Activated B cell treated with CpG ODN at 0.5 μM for 24 hours (primary cell): ENCODE measurements around the gene CAPN1. TPM values are rescaled to one million over a fixed set of nuclear protein-coding genes. Genes with fewer than 3 reads are reported as not detected.

Source experiments
- ATAC-seq: fragments of 200-7000 bp; cut with Tn5 transposase; one replicate; pipeline ENCODE4 v1.10.0; 2021; ENCODE audit warnings: low read depth, mild to moderate bottlenecking, moderate library complexity
- CTCF ChIA-PET: fragments of 350-600 bp; sonication (Branson Sonifier 250); formaldehyde crosslinking; loops from one replicate; lab custom pipeline; 2021; ENCODE audit warnings: antibody characterized with exemption; lab: Charles Lee
- POLR2A ChIA-PET: fragments of 350-600 bp; sonication (Branson Sonifier 250); formaldehyde crosslinking; loops from one replicate; lab custom pipeline; 2021; ENCODE audit warnings: antibody characterized with exemption; lab: Charles Lee
- DNase-seq: peaks from one replicate; pipeline ENCODE4 v3.0.0; 2022
- H3K27ac Mint-ChIP-seq: one replicate; pipeline ENCODE4 v1.8.0; 2020; ENCODE audit warnings: mixed read lengths
- H3K27me3 Mint-ChIP-seq: one replicate; pipeline ENCODE4 v1.8.0; 2021; ENCODE audit warnings: mixed read lengths
- H3K36me3 Mint-ChIP-seq: one replicate; pipeline ENCODE4 v1.8.0; 2021; ENCODE audit warnings: low read depth, mixed read lengths
- H3K4me1 Mint-ChIP-seq: one replicate; pipeline ENCODE4 v1.8.0; 2021; ENCODE audit warnings: mixed read lengths
- H3K4me3 Mint-ChIP-seq: one replicate; pipeline ENCODE4 v1.8.0; 2020; ENCODE audit warnings: mild to moderate bottlenecking, mixed read lengths
- H3K9me3 Mint-ChIP-seq: one replicate; pipeline ENCODE4 v1.8.0; 2020; ENCODE audit warnings: mixed read lengths
- CTCF ChIP-seq: fragments of 200-600 bp; IDR thresholded peaks from one replicate; pipeline ENCODE4 v1.8.0; 2022; ENCODE audit warnings: antibody characterized with exemption, mild to moderate bottlenecking
- intact Hi-C: fragments of 100-400 bp; cut with micrococcal nuclease; formaldehyde crosslinking; loops from one replicate; pipeline ENCODE4 v1.15.1; 2024
- total RNA-seq: library from RNA; stranded (reverse); gene quantifications from 2 replicates; pipeline ENCODE4 v1.2.3, GENCODE V29; 2022

CAPN1 gene
- total RNA-seq, 1 donor from 2014 or later, result 260 TPM

DNA sequence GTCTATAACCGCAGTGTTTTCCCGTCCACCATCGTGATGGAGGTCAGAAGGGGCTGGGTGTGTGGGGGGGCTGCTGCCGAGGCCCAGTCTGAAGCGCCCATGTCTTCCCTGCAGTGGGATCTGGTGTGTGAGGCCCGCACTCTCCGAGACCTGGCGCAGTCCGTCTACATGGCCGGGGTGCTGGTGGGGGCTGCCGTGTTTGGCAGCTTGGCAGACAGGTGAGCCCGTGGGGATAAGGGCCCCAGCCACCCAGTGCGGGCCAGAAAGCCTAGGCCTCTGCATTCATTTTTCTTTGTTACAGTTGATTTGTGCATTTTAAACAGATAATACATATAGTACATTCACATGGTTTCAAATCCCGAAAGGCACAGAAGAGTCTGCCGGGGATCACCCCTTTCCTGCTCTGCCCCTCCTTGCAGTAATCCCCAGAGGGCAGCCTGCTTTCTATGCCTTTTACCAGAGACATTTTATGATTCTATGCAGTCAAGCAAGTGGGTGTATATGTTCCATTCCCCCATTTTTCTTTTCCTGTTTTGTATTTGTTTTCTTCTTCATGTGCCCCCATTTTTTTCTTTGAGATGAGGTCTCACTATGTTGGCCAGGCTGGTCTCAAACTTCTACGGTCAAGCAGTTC, 32.6 kb downstream of the CAPN1 start:
- intact Hi-C loops, result no loop called here
- TF ChIP-seq CTCF, result no peak
- Mint-ChIP-seq H3K4me3 (no peak overlapping the region), H3K4me1 (peaks cover 8% of the 10 kb centered on the region), H3K9me3 (no peaks in the 10 kb centered on the region), H3K36me3 (peaks cover 28% of the 10 kb centered on the region), H3K27ac (no peak overlapping the region), H3K27me3 (no peaks in the 10 kb centered on the region)
- ChIA-PET CTCF (no interaction called here), POLR2A (no interaction called here)
- ATAC-seq, result no peak
- DNase-seq, result no peak

GRCh38 chr11:65215441-65216076, 33.8 kb downstream of the CAPN1 start:
- POLR2A ChIA-PET, result no interaction called here
- Mint-ChIP-seq H3K27me3 (no peaks in the 10 kb centered on the region), H3K36me3 (peaks cover 16% of the 10 kb centered on the region), H3K4me3 (no peak overlapping the region), H3K9me3 (no peaks in the 10 kb centered on the region), H3K27ac (no peak overlapping the region), H3K4me1 (peaks cover 8% of the 10 kb centered on the region)
- DNase-seq (no peak), ATAC-seq (no peak)
- intact Hi-C loops, result no loop called here
- CTCF ChIA-PET, result interaction anchor here (0.6 kb wide), 1 partner anchor 106 kb away, joined by 4 read pairs; no protein-coding TSS in a partner anchor
- no peak for TF ChIP-seq CTCF

GRCh38 chr11:65216830-65217229, 35.1 kb downstream of the CAPN1 start:
- peaks cover 8% of the 10 kb centered on the region for H3K4me1 Mint-ChIP-seq
- H3K36me3 Mint-ChIP-seq, result peaks cover 5% of the 10 kb centered on the region
- no peak for DNase-seq
- no peak overlapping the region for H3K27ac Mint-ChIP-seq
- ChIA-PET CTCF (no interaction called here), POLR2A (no interaction called here)
- no peak for ATAC-seq
- no peaks in the 10 kb centered on the region for H3K9me3 Mint-ChIP-seq
- no peaks in the 10 kb centered on the region for H3K27me3 Mint-ChIP-seq
- H3K4me3 Mint-ChIP-seq, result no peak overlapping the region
- intact Hi-C loops, result no loop called here
- no peak for TF ChIP-seq CTCF

DNA sequence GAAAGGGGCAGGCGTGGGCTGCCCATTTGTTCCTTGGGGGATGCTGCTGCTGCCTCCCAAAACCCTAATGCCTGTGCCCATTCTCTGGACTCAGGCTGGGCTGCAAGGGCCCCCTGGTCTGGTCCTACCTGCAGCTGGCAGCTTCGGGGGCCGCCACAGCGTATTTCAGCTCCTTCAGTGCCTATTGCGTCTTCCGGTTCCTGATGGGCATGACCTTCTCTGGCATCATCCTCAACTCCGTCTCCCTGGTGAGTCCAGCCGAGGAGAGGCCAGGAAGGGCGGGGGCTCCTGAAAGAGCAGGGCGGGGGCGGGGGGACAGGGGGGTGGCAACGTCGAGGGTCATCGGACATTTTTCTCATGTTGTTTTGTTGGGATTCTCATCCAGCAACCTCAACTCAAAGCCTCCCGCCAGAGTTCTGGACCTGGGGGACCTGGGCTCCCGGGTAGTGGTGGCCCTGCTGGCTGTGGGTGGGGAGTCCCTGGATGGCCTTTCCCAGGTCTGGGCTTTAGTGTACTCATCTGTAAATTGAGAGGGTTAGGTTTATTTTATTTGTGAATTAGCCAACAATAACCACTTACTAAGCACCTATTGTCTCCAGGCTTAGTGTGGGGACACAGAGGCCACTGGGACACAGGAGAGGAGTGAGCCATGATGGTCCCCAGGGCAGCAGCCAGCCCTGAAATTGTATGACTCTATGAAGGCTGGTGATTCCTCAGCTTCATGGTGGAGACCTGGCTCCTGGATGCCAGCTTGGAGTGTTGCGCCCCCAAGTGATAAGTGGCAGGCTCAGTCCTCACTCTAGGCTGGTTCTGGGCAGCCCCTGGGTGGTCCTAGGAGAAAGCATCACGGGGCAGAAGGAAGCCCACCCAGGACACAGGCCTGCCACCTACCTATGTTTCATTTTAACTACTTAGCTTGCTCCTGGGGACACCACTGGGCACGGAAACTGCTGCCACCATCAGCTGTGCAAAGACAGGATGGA, 36.0 kb downstream of the CAPN1 start:
- H3K4me3 Mint-ChIP-seq, result no peak overlapping the region
- DNase-seq, result no peak
- ChIA-PET POLR2A (no interaction called here), CTCF (no interaction called here)
- no peak for TF ChIP-seq CTCF
- no peaks in the 10 kb centered on the region for H3K27me3 Mint-ChIP-seq
- intact Hi-C loops, result no loop called here
- H3K4me1 Mint-ChIP-seq, result peaks cover 8% of the 10 kb centered on the region
- ATAC-seq, result no peak
- no peak overlapping the region for H3K27ac Mint-ChIP-seq
- no peaks in the 10 kb centered on the region for H3K9me3 Mint-ChIP-seq
- H3K36me3 Mint-ChIP-seq, result peaks cover 2% of the 10 kb centered on the region

DNA sequence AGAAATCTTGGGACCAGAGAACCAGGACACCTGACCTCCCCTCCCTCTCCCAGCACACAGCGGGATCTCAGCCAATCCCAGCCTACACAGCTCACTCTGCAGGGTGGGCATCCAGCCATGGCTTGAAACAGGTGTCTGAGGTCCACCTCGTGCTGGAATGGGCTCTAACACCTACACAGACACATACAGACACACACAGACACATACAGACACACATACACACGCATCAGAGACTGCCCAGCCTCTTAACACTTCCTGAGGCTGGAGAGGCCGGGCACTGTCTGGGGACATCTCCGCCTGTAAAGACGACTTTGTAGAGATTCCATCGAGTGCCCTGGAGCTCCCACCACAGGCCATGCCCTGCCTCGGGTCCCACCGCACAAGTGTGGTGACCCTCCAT, 36.7 kb downstream of the CAPN1 start:
- Mint-ChIP-seq H3K27ac (no peak overlapping the region), H3K4me1 (peaks cover 6% of the 10 kb centered on the region), H3K36me3 (no peaks in the 10 kb centered on the region), H3K4me3 (no peak overlapping the region), H3K9me3 (no peaks in the 10 kb centered on the region), H3K27me3 (no peaks in the 10 kb centered on the region)
- DNase-seq, result no peak
- ChIA-PET CTCF (no interaction called here), POLR2A (no interaction called here)
- ATAC-seq, result no peak
- intact Hi-C loops, result no loop called here
- no peak for TF ChIP-seq CTCF
